NCI-H2171 treated with DMSO at 0.1 percent for 48 hours (cell line): ENCODE measurements around the gene MATK.

Experiments used
- DNase-seq: peaks from one replicate; lab custom pipeline; 2025; lab: John Stamatoyannopoulos, UW

The MATK gene

DNA sequence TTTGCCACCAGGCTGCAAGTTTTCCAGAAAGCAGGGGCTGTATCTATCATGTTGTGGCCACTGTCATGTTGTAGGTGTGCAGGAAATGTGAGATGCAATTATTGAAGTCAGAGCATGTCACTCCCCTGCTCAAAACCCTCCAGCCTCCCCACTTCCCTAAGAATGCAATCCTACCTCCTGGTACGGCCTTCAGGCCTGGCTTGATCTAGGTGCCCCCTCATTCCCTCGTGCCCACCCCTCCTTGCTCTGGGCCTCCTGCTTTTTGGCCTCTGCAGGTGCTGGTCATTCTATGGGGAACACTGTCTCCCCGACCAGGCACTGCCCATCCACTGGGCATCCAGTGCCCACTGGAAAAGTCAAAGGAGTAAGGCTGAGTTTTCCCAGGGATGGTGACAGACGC lies 28.5 kb upstream of the MATK start:
- no peak for DNase-seq

DNA sequence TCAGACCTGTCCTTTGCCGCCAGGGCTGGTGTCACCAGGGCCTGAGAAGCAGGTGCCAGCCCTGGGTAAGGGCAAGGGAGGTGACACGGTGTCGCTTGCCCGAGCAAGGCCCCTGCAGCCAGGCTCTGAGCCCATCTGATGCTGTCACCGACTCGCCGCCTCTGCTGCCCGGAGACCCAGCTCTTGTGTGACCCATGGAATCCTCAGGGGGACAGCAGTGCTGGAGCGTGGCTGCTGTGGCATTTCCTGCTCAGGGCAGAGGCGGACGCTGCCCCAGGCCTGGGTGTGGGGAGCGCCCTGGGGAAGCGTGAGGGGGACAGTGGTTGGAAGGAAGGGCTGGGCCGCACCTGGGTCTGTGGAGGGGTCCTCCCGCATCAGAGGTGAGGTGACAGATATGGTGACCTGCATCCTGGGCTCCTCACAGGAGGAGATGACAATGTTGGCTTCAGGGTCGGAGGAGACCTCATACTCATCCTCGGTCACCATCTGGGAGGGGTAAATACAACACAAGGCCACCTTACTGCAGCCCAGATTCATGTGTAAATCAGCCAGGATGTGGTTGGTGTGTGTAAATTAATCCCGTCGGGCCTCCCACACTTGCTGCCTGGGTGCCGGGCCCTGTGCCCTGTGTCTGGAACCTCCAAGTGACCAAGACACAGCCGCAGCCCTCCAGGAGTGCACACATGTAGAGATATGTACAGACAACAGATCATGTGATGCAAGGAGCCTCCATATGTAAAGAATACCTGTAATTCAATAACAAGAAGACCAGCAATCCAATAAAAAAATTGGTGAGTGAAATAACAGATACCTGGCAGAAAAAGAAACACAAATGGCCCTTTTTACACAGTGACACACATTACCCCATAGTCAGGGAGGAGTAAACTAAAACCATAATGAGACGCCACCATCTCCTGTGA lies 27.6 kb upstream of the MATK start:
- no peak for DNase-seq

DNA sequence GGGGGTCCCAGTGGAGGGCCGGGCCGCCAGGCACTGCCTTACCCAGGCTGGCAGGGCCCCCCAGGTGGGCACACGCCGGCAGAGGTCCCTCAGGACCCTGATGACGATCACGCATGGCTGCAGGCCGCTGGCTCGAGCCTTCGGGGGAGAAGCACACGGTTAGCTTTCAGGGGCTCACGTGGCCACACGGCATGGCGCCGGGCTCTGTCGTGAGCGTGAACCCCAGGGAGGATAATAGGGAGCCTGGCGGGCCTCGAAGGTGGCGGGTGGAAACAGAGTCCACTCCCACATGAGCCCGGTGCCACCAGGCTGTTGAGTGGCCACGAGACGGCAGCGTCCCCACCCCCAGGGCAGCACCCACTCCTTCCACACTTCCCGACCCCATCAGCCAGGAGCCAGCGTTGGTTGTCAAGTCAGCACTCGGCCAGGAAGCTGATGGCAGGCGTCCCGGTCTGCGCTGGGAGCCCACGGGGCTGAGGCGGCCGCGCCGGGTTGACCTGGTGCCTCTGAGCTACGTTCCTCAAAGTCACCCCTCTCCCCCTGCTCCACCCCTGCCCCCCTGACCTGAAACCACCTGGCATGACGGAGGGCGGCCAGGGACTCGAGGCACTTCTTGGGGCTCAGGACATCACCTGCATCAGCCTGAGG lies 24.7 kb upstream of the MATK start:
- DNase-seq: no peak

DNA sequence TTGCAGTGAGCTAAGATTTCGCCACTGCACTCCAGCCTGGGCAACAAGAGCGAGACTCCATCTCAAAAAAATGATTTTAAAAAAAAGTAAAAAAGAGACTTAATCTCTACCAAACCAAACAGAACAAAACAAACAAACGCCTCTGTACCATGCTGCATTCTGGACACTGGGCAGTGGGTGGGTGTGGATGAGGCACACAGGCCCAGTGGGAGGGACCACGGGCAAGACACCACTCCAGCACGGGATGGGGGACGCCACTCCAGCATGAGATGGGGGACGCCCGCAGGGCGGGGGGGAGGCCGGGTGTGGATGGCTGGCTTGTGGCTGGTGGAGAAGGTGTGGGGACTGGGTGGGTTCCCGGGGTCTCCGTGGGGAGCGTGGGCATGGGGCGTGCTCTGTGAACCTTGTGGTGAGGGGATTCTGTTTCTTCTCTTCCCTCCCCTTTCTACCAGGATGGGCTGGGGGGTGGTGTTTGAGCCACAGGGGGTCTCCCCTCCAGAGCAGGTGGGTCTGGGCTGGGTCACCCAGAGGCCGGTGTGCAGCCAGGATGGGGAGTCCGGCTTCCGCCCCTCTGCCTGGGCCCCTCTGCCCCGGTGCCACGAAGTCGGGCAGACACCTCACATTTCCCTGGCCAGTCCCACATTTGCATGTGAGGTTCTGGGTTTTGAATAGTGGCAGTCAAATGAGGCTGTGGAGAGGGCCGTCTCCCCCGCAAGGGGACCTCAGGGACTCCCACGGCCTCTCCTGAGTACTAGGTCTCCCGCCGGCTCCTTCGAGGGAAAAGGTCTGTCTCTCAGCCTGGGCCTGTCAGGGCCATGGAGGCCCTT lies 23.9 kb upstream of the MATK start:
- no peak for DNase-seq

DNA sequence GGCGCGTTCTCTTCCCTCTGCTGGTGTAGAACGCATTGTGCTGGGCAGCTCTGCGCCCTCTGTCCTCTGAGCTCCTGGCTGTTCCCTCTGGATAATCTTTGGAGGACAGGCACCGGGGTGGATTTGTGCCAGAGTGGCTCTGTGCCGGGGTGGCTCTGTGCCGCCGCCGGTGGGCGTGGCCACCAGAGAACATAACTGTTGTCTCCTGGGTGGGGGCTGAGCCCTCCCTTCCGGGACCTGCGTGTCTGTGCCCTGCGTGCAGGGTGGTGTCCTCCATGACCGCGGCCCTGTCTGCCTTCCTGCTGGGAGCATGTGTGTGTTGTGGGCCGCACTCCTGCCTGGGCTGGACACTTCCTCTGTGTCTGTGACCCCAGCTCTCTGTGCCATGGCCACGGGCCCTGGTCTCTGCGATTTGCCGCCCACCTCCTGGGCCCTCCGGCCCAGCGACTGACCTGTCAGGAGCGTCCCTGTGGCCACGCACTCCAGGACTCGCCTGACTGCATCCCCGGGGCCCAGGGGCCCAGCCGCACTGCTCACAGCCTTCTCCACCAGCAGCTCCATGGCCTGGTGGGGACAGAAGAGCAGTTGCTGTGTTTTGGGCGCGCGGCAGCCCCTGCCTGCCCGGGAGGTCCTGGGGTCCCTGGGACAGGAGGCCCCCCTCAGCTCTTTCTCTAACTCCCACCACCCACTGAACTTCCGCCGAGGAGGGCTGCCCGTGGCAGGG lies 22.4 kb upstream of the MATK start:
- no peak for DNase-seq

DNA sequence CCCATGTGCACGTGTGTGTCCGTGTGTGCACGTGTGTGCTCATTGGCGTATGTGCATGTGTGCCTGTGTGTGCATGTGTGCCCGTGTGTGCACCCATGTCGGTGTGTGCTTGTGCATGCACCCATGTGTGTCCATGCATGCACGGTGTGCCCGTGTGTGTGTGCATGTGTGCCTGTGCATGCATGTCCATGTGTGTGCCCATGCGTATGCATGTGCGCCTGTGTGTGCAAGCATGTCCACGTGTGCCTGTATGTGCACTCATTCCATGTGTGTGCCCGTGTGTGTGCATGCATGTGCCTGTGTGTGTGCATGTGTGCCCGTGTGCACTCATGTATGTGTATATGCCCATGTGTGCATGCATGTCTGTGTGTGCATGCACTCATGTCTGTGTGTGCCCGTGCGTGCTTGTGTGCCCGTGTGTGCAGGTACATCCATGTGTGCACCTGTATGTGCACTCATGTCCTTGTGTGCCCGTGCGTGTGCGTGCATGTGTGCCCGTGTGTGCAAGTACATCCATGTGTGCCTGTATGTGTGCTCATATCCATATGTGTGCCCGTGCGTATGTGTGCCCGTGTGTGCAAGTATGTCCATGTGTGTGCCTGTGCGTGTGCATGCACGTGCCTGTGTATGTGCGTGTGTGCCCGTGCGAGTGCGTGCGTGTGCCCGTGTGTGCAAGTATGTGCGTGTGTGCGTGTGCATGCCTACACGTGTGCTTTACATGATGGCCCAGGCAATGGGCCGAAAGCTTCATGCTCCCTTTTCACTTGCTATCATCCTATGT lies 21.6 kb upstream of the MATK start:
- DNase-seq: no peak

DNA sequence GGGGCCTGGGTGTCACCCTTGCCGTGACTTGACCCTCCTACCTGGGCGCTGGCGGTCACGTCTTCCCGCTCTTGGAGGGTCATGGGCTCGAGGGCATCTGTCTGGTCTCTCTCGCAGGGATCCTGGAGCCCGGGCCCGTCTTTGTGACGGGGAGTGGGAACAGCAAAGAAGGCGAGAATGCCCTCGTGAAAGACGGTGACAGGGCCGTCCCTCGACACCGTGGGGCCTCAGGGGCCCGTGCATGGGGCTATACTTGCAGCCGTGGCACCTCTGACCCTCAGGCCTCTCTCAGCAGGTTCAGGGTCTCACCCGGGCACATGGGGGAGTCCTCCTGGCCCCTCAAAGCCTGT lies 20.9 kb upstream of the MATK start:
- DNase-seq: no peak

DNA sequence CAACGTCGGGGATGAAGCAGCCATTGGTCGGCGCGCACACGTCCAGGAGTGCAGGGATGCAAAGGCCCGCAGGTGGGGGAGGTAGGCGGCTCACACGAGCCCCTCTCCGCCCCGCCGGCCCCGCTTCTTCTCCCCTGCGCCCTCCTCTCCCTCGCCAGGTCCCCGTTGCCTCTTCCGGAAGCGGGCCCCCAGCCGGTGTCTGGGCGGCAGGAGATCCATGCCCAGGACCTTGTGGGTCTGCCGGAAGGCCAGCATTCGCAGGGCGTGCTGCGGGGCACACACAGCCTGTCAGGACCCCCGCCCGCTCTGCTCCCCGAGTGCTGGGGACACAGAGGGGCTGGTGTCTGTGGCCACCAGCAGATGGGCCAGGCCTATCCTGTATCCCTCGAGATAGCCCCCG lies 19.7 kb upstream of the MATK start:
- no peak for DNase-seq

DNA sequence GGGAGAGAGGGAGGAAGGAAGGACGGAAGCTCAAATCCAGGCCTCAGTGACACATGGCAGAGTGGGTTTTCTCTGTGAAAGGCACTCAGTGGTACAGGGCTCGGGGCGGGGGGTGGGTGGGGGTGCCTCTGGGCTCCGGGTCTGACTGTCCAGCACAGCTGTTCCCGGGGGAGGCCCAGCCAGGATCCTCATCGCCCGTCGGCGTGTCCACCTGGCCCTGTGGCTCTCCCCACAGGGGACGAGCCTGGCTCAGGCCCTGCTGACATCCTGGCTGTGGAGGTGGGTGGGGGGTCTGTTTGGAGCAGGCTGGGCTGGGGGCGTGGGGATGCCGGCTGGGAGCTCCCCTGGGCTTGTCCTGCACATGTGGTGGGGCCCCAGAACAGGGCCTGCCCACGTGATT lies 18.2 kb upstream of the MATK start:
- no peak for DNase-seq

DNA sequence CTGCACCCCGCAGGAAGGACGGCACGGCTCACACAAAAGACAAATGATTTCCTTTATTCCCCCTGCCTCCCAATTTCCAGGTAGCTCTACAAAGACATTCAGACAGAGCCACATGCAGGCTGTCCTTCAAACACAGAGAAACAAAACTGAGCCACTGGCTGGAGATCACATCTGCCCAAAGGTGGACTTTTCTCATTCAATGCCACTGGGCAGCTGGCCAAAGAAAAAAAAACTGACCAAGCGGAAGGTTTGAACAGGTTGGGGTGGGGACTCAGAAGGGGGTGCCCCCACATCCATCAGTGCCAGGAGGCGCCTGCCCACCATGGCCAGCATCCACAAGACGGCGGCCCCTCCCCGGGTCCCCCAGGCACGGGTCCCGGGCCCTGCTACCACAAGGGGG lies 17.8 kb upstream of the MATK start:
- DNase-seq: no peak

DNA sequence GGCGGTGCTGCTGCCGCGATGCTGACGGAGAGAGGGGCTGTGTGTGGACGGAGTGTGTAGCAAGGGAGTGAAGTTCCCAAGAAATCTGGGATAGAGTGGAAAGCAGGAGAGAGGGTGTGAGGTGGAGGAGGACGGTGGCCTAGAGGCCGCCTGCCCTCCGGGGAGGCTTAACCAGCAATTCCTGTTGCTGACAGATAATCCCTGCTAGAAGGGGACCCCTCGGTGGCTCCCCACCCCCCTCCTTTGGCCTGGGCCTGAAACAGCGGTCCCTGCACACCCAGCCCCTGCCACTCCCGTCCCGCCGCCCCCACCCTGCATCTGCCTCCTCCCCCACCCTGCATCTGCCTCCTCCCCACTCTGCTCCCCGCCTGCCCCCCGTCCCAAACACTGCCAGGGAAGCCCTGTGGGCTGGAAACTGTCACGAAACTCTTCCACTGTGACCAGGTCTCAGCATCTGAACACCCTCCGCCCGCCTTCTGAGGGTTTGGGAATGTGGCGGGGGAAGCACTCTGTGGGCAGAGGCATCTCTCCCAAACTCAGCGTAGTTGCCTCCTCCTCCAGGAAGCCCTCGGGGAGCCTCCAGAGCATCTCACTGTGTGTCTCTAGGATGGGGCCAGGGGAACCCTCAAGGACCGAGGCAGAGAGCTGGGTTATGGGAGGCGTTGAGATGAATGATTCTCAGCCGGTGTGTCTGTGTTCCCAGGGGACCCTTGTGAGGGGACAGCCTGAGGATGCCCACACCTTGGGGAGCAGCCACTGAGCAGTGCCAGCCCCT lies 17.1 kb upstream of the MATK start:
- no peak for DNase-seq

DNA sequence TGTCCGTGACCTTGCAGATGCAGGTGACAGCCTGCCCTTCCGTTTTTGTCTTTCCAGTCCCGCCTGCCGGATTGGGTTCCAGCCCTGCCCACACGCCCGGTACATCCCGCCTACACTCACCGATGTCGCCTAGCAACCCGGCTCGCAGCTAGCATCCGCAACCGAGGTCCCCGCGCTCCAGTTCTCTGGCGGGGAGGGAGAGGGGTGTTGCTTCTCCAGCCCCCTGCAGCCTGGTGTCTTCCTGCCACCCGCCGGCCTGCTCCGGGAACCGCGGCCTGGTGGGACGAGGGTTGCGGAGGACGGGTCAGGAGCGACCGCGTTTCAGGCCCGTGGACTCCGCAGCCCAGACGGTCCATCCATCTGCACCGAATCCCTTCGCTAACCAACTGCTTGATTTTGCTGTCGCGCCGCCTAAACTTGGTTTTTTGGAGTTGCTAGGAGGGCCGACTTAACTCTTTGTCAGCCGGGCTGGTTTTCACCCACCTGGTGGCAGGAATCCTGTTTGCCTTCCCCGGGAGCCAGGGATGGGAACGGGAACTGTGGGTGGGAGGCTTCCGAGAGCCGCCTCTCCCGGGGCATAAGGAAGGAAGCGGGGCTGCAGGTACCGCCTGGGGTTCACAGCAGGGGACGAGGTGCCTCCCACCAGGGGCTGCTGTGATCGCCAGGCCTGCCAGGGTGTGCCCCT lies 15.4 kb upstream of the MATK start:
- DNase-seq: peak; percentile 75

DNA sequence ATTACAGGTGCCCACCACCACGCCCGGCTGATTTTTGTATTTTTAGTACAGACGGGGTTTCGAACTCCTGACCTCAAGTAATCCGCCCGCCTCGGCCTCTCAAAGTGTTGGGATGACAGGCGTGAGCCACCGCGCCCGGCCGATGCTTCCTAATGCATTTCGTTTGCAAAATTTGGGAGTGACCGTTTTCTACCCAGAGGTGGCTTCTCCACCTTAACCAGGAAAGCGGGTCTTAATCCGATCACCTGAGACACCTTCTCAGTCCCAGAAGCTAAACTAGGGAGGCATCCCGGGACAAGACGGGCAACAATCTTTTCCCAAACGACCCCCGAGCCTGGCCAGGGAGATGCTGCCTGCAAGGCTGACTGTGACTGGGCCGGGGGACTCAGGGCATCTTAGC lies 14.8 kb upstream of the MATK start:
- no peak for DNase-seq

DNA sequence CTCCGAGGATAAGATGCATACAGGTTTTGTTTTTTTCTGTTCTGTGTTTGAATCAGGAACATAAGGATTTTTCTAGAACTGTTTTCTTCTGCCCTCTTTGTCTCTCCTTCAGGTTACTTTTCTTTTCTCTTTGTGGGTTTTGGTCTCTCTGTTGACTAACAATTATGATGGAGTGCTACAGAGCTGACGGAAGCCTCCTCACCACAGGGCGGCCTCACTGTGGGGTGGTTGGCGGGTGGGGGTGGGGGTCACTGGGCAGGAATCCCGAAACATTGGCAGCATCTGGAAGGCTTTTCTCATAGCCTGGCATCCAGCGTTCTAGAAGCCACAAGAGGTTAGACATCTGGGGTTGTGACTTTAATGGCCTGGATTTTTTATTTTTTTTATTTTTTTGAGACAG lies 12.0 kb upstream of the MATK start:
- DNase-seq: no peak

DNA sequence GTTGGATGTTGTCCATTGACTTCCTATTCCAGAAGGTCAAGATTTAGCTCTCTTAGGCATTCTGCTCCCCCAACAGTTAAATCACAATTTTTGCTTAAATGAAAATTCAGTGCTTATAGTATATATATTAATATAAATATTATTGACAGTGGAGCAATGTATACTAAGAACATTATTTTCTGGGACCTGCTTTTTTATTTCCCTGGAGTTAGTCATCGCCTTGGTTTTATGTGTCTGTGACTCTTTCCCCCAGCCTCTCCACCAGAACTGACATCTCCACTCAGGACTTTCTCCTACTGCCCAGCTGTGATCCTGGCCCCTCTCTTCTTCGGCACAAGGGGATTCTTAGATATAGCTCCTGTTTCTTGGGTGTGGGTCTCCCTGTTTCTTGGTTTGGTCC lies 10.2 kb upstream of the MATK start:
- no peak for DNase-seq

DNA sequence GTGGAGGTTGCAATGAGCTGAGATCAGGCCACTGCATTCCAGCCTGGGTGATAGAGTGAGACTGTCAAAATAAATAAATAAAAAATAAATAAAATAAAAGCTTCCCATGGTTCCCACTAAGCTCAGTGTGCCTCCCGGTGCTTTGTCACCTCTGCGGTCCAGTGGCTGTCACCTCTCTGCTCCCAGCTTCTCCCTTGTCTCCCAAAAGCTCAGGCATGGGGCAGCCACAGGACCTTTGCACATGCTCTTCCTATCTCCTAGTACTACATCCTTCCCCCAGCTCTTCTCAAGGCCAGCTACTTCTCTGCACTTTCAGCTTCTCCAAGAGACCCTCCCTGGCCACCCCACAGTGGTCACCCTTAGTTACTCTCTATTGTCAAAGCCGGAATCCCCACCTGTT lies 7.6 kb upstream of the MATK start:
- no peak for DNase-seq

DNA sequence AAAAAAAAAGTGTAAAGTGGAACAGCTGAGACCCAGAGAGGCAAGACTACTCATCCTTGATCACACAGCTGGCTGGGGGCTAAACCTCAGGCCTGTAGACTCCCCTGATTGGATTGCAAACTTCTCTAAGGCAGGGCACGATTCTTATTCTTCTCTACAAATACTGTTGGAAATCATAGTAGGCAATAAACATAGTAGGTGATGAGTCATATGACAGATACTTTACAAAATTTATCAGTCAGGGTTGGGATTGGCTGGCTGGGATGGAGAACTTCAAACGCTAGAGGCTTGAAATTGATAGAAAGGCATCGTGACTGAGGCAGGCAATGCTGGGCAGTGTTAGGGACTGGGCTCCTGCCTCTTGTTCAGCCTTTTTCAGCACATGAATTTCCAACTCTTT lies 5.9 kb upstream of the MATK start:
- no peak for DNase-seq

DNA sequence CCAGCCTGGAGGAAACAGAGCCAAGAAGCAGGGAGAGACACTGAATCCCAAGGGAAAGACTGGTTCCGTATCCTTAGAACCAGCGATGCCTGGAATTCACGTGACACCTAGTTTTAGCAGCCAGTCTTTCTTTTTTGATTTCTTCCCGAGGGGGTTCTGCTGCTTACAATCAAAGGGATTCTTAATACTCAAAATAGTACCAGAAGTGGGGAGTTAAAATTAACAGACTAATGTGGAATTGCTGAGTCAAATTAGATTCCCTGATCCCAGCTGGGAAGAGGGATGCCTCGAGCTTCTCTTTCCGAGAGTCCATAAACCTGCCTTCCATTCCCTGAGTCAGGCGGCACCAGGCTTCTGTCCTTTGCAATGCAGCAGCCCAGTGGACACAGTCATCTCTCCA lies 4.8 kb upstream of the MATK start:
- no peak for DNase-seq

DNA sequence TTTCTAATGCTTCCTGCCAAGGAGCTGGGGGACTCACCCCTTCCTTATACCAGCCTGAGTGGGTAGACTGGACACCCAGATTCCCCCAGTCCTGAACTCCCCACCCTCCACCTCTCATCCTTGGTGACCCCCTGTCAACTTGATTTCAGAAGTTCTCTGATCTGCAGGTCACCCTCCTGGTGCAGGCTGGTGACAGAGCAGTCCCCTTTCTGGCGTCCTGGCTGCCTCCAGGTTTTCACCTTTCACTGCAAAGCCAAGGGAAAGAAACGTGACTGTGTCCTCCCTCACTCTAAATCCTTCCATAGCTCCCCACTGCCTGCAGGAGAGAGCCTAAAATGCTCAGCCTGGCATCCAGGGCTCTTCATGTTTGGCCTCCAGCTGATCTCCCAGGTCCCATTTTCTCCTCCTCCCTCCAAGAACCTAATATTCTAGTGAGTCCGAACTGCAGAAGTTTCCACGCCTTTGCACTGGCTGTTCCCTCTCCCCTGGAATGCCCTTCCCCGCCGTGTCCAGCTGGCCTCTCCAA lies 4.1 kb upstream of the MATK start:
- no peak for DNase-seq
